H9 (cell line): ENCODE results near the gene BRI3BP. TPM values are rescaled to one million over a fixed set of nuclear protein-coding genes. Genes with fewer than 3 reads are reported as not detected.

Experiments used
- DNase-seq: peaks from one replicate; pipeline ENCODE4 v3.0.0-alpha.2; 2017
- H2AFZ ChIP-seq: one replicate; pipeline ENCODE4 v1.6.1; 2013; ENCODE audit warnings: mild to moderate bottlenecking, low read length, control low read depth, moderate library complexity
- H2AK5ac ChIP-seq: 2 replicates; pipeline ENCODE4 v1.6.1; 2013; ENCODE audit warnings: low read length, control low read depth, mixed read lengths; ENCODE audit not compliant: insufficient read length
- H2BK120ac ChIP-seq: one replicate; pipeline ENCODE4 v1.6.1; 2013; ENCODE audit warnings: low read depth, mild to moderate bottlenecking, low read length, control low read depth, inconsistent platforms; ENCODE audit not compliant: poor library complexity, severe bottlenecking
- H2BK12ac ChIP-seq: 2 replicates; pipeline ENCODE4 v1.6.1; 2013; ENCODE audit warnings: low read length, control low read depth, mixed read lengths, low read depth; ENCODE audit not compliant: insufficient read length
- H2BK15ac ChIP-seq: 2 replicates; pipeline ENCODE4 v1.6.1; 2013; ENCODE audit warnings: low read depth, low read length, control low read depth
- H2BK20ac ChIP-seq: one replicate; pipeline ENCODE4 v1.6.1; 2013; ENCODE audit warnings: low read depth, mild to moderate bottlenecking, low read length, control low read depth, inconsistent platforms; ENCODE audit not compliant: poor library complexity, severe bottlenecking
- H2BK5ac ChIP-seq: 2 replicates; pipeline ENCODE4 v1.6.1; 2013; ENCODE audit warnings: low read length, control low read depth, mixed read lengths; ENCODE audit not compliant: insufficient read length
- H3K14ac ChIP-seq: 2 replicates; pipeline ENCODE4 v1.6.1; 2013; ENCODE audit warnings: low read length, control low read depth; ENCODE audit not compliant: insufficient read depth
- H3K18ac ChIP-seq: 2 replicates; pipeline ENCODE4 v1.6.1; 2013; ENCODE audit warnings: low read depth, mild to moderate bottlenecking, mixed read lengths, low read length, control low read depth; ENCODE audit not compliant: insufficient read length
- H3K23ac ChIP-seq: 2 replicates; pipeline ENCODE4 v1.6.1; 2013; ENCODE audit warnings: low read length, control low read depth, mixed read lengths, low read depth; ENCODE audit not compliant: insufficient read length
- H3K23me2 ChIP-seq: 2 replicates; pipeline ENCODE4 v1.6.1; 2013; ENCODE audit warnings: low read depth, mild to moderate bottlenecking, mixed read lengths, low read length, control low read depth; ENCODE audit not compliant: insufficient read length, poor library complexity, severe bottlenecking
- H3K27ac ChIP-seq: 2 replicates; pipeline ENCODE4 v1.5.1; 2013; ENCODE audit warnings: low read length, control low read depth, mixed read lengths, low read depth; ENCODE audit not compliant: insufficient read length
- H3K27me3 ChIP-seq: 2 replicates; pipeline ENCODE4 v1.6.1; 2013; ENCODE audit warnings: low read length, control low read depth, inconsistent platforms; ENCODE audit not compliant: insufficient read depth
- H3K4ac ChIP-seq: 2 replicates; pipeline ENCODE4 v1.6.1; 2013; ENCODE audit warnings: low read depth, mild to moderate bottlenecking, control low read depth, inconsistent platforms, low read length, moderate library complexity
- H3K4me1 ChIP-seq: 2 replicates; pipeline ENCODE4 v1.6.1; 2013; ENCODE audit warnings: low read length, control low read depth, inconsistent platforms; ENCODE audit not compliant: insufficient read depth
- H3K4me2 ChIP-seq: 2 replicates; pipeline ENCODE4 v1.6.1; 2013; ENCODE audit warnings: low read length, control low read depth, mixed read lengths; ENCODE audit not compliant: insufficient read length, insufficient read depth
- H3K56ac ChIP-seq: 2 replicates; pipeline ENCODE4 v1.6.1; 2013; ENCODE audit warnings: low read depth, mild to moderate bottlenecking, mixed read lengths, low read length, control low read depth; ENCODE audit not compliant: insufficient read length
- H3K79me1 ChIP-seq: 2 replicates; pipeline ENCODE4 v1.6.1; 2013; ENCODE audit warnings: low read depth, mild to moderate bottlenecking, moderate library complexity, low read length, control low read depth, inconsistent platforms; ENCODE audit not compliant: insufficient read depth, poor library complexity, severe bottlenecking
- H3K79me2 ChIP-seq: 2 replicates; pipeline ENCODE4 v1.6.1; 2013; ENCODE audit warnings: low read length, control low read depth, inconsistent platforms; ENCODE audit not compliant: insufficient read depth
- H3K9ac ChIP-seq: 2 replicates; pipeline ENCODE4 v1.6.1; 2013; ENCODE audit warnings: low read length, control low read depth, mixed read lengths; ENCODE audit not compliant: insufficient read length; ENCODE audit errors: extremely low read depth
- H3K9me3 ChIP-seq: one replicate; pipeline ENCODE4 v1.6.1; 2013; ENCODE audit warnings: low read depth, low read length, inconsistent platforms; ENCODE audit not compliant: control insufficient read depth
- H3T11ph ChIP-seq: one replicate; pipeline ENCODE4 v1.6.1; 2013; ENCODE audit warnings: mild to moderate bottlenecking, low read length, control low read depth, inconsistent platforms
- H4K20me1 ChIP-seq: one replicate; pipeline ENCODE4 v1.6.1; 2013; ENCODE audit not compliant: control insufficient read depth, insufficient read length, insufficient read depth
- H4K5ac ChIP-seq: 2 replicates; pipeline ENCODE4 v1.6.1; 2013; ENCODE audit warnings: low read depth, mild to moderate bottlenecking, mixed read lengths, low read length, control low read depth; ENCODE audit not compliant: insufficient read length
- H4K8ac ChIP-seq: replicated peaks from 2 replicates; pipeline ENCODE4 v1.6.1; 2013; ENCODE audit warnings: low read length, control low read depth, mixed read lengths, low read depth; ENCODE audit not compliant: insufficient read length
- H4K91ac ChIP-seq: 2 replicates; pipeline ENCODE4 v1.6.1; 2013; ENCODE audit warnings: low read depth, mild to moderate bottlenecking, moderate library complexity, mixed read lengths, low read length, control low read depth; ENCODE audit not compliant: insufficient read length
- H3K27ac Mint-ChIP-seq, 3 experiments: 2 replicates in 2 of 3; 3 replicates in 1 of 3; pipeline ENCODE4 v1.8.0; 2020 to 2021; ENCODE audit warnings: mixed read lengths in 3 of 3, mild to moderate bottlenecking in 1 of 3, moderate library complexity in 1 of 3
- H3K27me3 Mint-ChIP-seq: 2 replicates; pipeline ENCODE4 v1.8.0; 2021; ENCODE audit warnings: low read depth, mild to moderate bottlenecking, moderate library complexity, mixed read lengths
- H3K36me3 Mint-ChIP-seq, 3 experiments: 2 replicates in 2 of 3; 3 replicates in 1 of 3; pipeline ENCODE4 v1.8.0; 2020 to 2021; ENCODE audit warnings: low read depth in 3 of 3, mixed read lengths in 3 of 3; ENCODE audit not compliant: insufficient read depth in 1 of 3
- H3K4me1 Mint-ChIP-seq, 2 experiments: 2 replicates each; pipeline ENCODE4 v1.8.0; 2020; ENCODE audit warnings: mixed read lengths in 2 of 2
- H3K4me3 Mint-ChIP-seq, 2 experiments: 2 replicates in 1 of 2; 3 replicates in 1 of 2; pipeline ENCODE4 v1.8.0; 2020 to 2021; ENCODE audit warnings: mild to moderate bottlenecking in 2 of 2, mixed read lengths in 2 of 2, moderate library complexity in 1 of 2
- H3K9me3 Mint-ChIP-seq, 2 experiments: 2 replicates in 1 of 2; 3 replicates in 1 of 2; pipeline ENCODE4 v1.8.0; 2020; ENCODE audit warnings: mild to moderate bottlenecking in 2 of 2, mixed read lengths in 2 of 2, moderate library complexity in 1 of 2
- WGBS: extraction: QIAGEN DNeasy Blood & Tissue Kit; methylation state at CpG from one replicate; pipeline ENCODE4 v1.1.7; 2013; ENCODE audit warnings: missing lambda C conversion rate, low lambda C conversion rate, mixed read lengths; ENCODE audit not compliant: insufficient read length; ENCODE audit errors: extremely low coverage; 5-methylcytosine and 5-hydroxymethylcytosine counted together
- total RNA-seq: library from RNA; stranded (reverse); gene quantifications from 2 replicates; pipeline ENCODE4 v1.2.1, GENCODE V29; 2021
- TF ChIP-seq, protein P1 (sequence below): fragments of 200-600 bp; sonication (generic); conservative IDR thresholded peaks from 3 replicates; pipeline ENCODE4 v1.8.0; 2021; ENCODE audit warnings: antibody characterized with exemption, mild to moderate bottlenecking

The BRI3BP gene
- total RNA-seq, 1 experiment from 2014 or later = 10.5 TPM

DNA sequence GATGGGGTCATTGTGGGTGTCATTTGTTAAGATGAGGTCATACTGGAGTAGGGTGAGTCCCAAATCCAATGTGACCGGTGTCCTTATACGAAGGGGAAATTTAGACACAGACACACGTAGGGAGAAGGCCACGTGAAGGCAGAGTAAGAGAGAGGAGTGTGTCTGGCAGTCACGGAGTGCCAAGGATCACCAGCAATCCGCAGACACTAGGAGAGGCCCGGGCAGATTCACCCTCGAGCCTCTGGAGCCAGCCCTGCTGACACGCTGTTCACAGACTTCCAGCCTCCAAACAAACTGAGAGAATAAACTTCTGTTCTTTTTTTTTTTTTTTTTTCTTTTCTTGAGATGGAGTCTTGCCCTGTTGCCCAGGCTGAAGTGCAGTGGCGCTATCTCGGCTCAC is 24.9 kb downstream of the BRI3BP start:
- H3K9ac ChIP-seq = no peak overlapping the region
- Mint-ChIP-seq H3K36me3 (peaks cover 32 to 57% (median 42%) of the 10 kb centered on the region in 3 experiments), H3K4me3 (no peak overlapping the region), H3K9me3 (no peaks in the 10 kb centered on the region), H3K4me1 (no peaks in the 10 kb centered on the region), H3K27me3 (no peaks in the 10 kb centered on the region), H3K27ac (peak overlapping the region in 2 of 3 experiments; percentile 59 to 78; a peak in 2 of 7 replicates)
- H2BK12ac ChIP-seq = no peak overlapping the region
- H4K20me1 ChIP-seq = no peaks in the 10 kb centered on the region
- H2BK15ac ChIP-seq = no peak overlapping the region
- H3K27ac ChIP-seq = no peak overlapping the region
- no peak overlapping the region for H4K8ac ChIP-seq
- no peak overlapping the region for H3K14ac ChIP-seq
- H3K4me1 ChIP-seq = no peaks in the 10 kb centered on the region
- no peaks in the 10 kb centered on the region for H3K27me3 ChIP-seq
- H3K23ac ChIP-seq = no peak overlapping the region
- H3K23me2 ChIP-seq = no peaks in the 10 kb centered on the region
- no peak overlapping the region for H2BK120ac ChIP-seq
- no peak overlapping the region for H2BK5ac ChIP-seq
- H3K56ac ChIP-seq = no peak overlapping the region
- no peaks in the 10 kb centered on the region for H3K9me3 ChIP-seq
- H2BK20ac ChIP-seq = no peak overlapping the region
- H3K79me2 ChIP-seq = no peaks in the 10 kb centered on the region
- no peak overlapping the region for H4K91ac ChIP-seq
- H3K4me2 ChIP-seq = no peak overlapping the region
- no peak for DNase-seq
- H2AK5ac ChIP-seq = no peak overlapping the region
- TF ChIP-seq, protein P1, sequence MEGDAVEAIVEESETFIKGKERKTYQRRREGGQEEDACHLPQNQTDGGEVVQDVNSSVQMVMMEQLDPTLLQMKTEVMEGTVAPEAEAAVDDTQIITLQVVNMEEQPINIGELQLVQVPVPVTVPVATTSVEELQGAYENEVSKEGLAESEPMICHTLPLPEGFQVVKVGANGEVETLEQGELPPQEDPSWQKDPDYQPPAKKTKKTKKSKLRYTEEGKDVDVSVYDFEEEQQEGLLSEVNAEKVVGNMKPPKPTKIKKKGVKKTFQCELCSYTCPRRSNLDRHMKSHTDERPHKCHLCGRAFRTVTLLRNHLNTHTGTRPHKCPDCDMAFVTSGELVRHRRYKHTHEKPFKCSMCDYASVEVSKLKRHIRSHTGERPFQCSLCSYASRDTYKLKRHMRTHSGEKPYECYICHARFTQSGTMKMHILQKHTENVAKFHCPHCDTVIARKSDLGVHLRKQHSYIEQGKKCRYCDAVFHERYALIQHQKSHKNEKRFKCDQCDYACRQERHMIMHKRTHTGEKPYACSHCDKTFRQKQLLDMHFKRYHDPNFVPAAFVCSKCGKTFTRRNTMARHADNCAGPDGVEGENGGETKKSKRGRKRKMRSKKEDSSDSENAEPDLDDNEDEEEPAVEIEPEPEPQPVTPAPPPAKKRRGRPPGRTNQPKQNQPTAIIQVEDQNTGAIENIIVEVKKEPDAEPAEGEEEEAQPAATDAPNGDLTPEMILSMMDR = no peak
- no peak overlapping the region for H4K5ac ChIP-seq
- H3K79me1 ChIP-seq = no peaks in the 10 kb centered on the region
- no peak overlapping the region for H3K18ac ChIP-seq
- no peak overlapping the region for H3K4ac ChIP-seq
- H3T11ph ChIP-seq = no peak overlapping the region
- no peak overlapping the region for H2AFZ ChIP-seq
- WGBS = no CpG with 5 or more reads among the region's 11 CpGs
